Stimulated activated CD8-positive, alpha-beta memory T cell treated with anti-CD3 and anti-CD28 coated beads, Interleukin-2, amount 100 ng/mL, for 1 hour (primary cell): ENCODE measurements around the gene MAU2.

Experiments
- DNase-seq, 2 donors: peaks; one replicate each; pipeline ENCODE4 v3.0.0-alpha.2; 2020; ENCODE audit warnings: low read depth in 2 of 2

MAU2 gene

DNA sequence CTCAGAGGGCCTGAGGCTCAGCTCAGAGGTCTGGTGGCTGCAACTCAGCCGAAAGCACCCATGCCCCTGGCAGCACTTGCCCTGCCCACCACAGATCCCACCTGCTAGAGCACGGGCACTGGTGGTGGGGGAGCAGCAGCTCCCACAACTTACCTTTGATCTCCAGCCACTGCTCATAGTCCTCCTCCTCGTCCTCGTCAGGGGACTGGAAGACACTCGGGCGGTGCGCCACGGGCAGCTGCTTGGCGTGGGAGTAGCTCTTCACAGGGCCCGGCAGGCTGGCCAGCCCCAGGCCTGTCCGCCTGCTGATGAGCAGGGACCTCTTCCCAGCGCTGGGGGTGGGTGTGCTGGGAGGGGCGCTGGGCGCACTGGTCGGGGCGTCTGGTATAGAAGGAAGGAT, 14.9 kb upstream of the MAU2 start:
- no peak for DNase-seq

DNA sequence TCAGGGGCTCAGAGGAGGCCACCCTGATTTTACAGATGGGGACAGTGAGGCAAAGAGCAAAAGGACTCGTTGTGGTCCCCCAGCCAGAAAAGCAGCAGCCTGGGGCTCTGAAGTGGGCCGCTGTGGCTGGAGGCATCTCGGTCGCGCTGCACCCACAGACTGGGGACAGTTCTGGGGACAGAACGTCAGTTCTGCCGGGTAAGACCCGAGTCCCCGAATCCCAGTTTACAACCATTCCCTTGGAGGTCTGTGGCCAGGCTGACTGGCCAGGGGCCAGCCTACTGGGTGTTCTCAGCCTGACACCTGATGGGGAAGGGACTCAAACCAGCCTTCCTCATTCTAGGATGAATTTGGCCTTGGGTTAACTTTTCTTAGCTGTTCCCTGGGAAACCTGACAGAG, 14.4 kb upstream of the MAU2 start:
- DNase-seq, result no peak

DNA sequence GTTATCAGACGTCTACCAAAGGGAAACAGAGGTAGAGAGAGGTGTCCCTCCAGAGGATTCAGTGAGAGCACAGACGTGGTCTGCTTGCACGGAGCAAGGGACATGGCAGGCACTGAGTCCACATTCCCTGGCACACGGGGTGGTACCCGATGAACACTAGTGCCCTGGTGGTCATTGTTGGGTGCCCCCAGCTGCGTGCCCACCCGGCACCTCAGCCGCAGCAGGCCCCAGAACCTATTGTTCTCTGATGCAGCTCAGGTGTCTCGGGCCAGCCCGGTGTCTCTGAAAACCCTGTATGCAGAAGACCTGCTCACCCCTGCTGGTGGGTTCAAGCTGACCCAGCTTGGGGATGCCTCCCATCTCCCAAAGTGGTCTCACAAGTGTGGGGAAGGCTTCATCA, 12.3 kb upstream of the MAU2 start:
- DNase-seq, result no peak

DNA sequence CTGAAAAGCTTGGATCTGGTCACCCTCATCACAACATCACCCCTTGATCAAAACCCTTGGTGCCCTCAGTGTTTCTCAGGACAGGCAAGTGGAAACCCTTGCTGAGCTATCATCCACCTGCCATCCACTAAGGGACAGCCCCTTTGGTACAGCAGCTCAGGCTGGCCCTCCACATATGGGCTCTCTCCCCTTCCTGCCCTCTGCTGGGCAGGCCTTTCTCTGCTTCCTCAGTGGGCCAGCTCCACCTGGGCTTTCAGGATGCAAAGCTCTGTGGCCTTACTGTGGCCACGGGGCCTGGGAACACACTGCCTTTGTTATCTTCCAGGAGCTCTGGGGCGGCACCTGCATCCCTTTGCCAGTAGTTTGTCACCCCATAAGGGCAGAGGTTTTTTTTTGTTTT, 5.2 kb upstream of the MAU2 start:
- DNase-seq, result no peak

DNA sequence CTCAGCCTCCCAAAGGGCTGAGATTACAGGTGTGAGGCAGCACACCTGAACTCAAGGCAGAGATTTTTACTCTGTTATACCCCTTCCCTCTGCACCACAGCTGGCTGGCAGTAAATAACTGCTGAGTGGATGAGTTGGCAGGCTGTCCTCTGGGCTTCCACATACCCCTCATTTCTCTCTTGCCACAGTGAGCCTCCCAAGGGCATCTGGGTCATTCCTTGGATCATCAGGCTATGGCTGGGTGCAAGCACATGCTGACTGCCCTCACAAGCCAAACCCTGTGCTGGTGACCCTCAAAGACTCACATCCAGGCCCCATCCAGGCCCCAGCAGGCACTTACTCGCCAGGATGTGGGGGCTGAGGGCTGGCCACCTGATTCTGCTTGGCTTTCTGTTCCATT, 4.5 kb upstream of the MAU2 start:
- no peak for DNase-seq

DNA sequence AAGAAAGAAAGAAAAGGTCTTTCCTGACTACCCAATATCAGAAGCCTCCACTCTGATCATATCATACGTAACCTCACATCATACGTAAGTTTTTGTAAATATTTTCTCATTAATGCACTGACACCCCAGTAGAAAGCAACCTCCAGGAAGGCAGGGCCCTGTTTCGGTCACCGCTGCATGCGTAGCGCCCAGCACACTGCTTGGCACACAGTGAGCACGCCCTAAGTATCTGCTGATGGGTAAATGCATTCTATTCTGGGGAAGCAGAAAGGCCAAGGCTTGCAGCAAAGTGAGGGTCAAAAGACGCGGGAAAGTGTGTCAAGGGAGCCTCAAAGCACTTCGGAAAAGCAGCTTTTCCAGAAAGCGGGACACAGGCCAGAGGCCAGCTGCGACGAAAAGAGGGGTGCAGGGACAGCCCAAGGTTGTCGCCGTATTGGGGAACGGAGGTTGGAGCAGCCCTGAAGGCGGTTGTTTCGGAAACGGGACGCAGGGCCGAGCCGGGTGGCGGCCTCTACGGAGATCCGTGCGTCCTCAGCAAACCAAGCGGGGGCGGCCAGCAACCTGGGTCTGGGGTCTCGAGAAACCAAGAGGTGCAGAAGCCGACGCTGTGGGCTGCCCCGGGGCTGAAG, 783 bp upstream of the MAU2 start:
- no peak for DNase-seq

DNA sequence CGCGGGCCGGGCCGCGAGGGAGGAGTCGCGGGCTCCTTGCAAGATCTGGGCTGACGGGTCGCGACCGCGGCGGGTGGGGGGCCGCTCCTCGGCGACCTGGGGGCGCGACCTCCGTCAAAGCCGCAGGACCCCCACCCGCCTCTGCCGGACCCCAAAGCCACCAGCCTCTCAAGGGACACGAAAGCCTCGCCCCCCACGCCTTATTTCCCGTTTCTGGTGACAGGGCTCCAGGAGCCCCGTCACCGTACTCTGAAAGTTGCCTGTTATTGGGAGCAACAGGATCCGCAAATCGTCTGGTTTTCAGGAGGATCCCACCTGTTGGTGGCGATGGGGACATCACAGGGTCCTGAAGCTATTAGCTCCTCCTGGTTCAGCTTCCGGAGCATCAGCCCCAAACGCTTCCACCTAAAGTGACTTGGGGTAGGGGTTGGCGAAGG, 530 bp downstream of the MAU2 start:
- DNase-seq, result no peak

DNA sequence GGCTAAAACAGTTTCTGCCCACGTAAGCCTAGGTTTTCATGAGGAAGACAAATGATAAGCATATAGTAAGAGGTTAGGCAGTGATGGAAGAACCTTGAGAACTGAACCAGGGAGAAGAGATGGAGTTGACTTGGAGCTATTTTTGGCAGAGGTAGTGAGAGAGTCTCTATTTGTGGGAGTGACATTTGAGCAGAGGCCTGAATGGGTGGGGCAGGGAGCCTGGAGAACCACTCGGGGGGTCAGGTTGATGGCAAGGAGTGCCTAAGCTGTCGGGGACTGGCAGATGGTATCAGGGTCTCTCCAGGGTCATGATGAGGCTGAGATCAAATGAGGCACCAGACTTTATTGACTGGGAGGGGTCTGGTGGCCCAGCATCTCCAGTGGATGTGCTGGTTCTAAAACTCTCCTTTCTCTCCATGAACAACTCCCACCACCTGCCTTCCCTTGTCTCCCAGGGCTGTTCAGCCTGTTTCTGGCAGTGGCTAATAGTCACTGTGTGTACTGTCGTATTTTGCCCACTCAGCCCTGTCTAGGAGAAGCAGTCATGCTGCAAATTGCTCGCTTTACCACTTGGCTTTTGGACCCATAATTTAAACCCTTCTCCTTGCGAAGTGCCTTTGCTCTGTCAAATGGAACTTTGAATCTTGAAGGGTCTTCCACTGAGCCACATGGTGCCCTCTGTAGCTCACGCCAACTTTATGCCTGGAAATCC, 3.6 kb downstream of the MAU2 start:
- DNase-seq, result no peak

DNA sequence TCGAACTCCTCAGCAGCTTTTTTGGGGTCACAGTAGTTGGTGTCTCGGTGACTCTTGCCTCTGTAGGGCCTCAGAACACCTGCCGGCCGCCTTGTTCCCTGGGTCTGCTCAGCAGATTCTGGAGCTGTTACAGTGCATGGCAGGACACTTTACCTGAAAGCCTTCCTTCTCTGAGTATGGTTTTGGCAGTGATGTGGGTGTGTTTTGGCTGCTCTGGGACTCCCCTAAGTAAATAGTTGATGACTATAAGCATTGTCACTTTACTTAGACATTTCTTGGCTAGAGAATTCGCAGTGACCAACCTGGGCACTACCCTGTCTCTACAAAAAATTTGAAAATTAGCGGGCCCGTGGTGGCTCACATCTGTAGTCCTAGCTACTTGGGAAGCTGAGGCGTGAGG, 7.0 kb downstream of the MAU2 start:
- no peak for DNase-seq

DNA sequence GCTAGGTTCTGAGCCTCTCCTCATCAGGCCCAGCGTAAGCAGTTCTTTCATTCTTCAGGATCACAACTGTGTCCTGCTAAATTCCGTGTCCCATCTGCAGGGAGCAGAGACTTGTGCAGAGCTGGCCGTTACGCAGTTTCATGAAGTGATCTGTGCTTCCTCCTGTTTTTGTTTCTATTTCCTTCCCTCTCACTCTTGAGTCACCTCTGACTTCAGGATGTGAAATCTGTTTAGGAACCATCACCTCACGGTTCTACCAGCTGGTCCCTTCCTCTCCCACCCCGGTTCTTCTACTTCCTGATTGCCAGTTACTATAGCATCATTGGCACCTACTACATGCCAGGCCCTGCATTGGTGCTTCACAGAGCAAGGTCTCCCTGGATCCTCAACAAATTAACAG, 8.5 kb downstream of the MAU2 start:
- no peak for DNase-seq

DNA sequence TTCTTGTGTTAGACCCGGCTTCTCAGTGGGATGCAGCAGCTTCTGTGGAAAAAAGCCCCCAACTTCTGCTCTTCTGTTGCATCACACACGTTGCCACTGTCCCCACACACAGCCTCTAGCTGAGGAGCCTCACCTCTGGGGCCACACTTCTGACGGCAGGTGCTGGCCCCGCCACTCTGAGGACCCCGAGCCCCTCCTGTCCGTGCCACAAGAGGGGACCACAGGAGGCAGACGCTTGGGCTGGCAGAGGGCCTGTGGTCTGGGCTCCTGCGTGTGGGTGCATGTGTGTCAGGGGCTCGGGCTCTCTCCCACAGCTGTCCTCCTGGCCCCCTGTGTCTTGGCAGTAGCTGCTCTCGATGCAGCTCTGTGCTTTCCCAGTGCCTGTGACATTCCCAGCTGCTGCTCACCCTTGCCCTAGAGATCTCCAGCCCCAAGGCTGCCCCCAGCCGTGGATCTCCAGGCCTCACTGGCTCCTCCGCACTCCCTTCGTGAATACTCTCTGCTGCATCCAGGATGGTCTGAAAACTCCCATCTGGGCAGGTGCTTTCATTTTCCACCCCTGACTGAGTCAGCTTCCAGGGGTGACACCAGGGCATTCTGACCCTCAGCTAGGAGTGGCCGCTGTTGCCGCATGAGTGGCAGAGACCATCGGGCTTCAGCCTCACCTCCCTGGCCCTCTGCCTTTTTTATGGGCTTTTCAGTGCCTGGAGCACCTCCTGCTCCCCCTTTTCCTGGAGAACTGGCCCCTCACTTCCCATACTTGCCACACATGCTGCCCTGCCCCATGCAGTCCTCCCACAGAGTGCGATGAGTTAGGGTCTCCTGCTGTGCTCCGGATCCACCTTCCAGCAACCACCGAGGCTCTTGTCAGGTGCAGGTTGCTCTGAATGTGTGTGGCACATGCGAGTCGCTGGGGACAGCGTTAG, 13.7 kb downstream of the MAU2 start:
- DNase-seq, result no peak

DNA sequence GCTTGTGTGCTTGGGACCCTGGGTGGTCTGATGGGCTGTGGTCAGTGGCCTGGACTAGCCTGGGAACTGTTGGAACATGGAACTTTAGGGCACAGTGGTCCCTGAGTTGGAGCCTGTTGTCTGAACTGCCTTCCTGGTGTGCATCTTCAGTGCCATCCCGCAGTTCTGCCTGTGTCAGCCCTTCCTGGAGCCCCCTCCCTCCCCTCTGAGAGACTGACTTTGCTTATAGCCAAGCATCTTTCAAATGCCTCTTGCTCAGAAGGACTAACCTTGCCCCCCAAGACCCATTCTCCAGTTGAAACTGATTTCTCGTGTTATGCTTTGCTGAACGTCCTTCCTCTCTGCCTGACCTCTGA, 14.3 kb downstream of the MAU2 start:
- DNase-seq, result no peak

DNA sequence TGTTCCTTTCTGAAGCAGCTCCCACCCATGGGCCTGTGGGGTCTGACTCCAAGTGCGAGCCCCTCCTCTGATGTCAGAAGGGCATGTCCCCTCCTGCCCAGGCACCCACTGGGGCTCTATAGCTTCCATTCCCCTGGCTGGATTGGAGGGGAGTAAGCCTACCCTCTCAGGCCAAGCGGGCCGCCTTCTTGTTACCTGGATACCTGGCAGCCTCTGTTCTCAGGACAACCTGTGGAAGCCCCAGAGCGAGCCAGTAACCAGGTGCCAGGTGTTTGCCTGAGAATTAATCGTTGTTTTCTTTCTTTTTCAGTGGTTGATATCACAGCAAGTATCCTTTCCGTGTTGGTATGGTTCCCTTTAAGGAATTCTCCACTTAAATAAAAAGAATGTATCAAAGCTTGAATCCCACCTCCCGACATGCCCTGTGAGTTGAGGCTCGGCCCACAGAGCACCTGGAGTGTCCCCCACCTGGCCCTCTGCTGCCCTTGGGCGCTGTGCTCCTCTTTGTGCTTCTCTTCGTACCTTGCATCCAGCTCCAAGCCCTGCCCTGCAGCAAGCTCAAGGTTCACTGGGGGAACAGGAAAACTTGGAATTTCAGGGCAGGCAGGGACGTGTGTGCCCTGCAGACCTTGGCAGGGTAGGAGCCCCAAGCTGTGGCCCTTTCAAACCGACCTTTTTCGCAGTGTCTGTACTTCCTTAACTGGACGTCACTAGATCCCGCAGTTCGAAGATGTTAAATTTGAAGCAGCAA, 15.0 kb downstream of the MAU2 start:
- DNase-seq, result no peak

DNA sequence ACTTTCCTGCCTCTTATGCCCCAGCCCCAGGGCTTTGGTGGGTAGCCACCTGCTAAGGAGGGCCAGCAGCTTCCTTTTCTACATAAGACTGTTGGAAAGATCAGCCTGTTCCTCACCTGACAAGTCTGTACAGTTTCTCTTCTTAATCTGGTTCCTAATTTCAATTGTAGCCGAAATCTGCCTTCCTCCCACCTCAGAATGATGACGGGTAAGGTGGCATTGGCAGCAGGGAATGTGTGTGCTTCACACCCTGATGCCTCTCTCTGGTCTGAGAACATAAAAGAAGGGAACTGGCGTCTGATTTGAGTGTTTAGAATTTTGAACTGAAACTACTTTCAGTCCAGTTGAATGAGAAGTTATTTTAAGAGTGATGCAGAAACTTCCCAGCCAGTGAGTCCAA, 16.0 kb downstream of the MAU2 start:
- DNase-seq, result no peak

DNA sequence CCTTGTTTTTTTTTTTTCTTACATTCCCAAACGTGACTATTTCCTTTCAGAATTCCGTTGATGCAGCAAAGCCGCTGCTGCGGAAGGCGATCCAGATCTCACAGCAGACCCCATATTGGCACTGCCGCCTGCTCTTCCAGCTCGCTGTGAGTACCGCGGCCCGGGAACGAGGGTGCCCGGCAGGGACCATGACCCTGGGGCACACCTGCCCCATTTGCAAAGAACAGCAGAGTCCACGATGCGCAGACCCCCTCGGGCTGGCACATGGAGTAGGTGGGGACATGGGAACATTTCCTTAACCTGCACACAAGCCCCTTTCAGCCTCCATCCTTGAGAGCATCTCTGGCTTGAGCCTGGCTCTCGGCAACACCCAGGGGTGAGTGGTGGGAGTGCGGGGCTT, 16.5 kb downstream of the MAU2 start:
- no peak for DNase-seq

DNA sequence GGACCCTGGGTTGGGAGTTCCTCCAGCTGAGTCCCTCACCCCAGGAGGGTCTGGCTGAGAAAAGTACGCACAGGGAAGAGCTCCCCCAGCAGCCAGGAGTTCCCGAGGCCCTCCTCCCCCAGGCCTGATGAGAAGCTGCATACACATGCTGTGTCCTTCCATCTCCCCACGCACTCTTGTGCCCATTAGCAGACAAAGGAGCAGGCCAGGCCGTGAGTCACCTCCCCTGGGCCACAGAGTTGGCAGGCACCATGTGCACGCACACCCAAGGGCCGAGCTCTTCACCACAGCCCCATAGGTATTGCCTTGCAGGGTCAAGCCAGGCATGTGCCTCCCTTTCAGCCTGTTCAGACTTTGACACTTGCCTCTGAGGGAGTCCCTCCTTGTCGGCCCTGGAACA, 17.5 kb downstream of the MAU2 start:
- DNase-seq, result no peak

DNA sequence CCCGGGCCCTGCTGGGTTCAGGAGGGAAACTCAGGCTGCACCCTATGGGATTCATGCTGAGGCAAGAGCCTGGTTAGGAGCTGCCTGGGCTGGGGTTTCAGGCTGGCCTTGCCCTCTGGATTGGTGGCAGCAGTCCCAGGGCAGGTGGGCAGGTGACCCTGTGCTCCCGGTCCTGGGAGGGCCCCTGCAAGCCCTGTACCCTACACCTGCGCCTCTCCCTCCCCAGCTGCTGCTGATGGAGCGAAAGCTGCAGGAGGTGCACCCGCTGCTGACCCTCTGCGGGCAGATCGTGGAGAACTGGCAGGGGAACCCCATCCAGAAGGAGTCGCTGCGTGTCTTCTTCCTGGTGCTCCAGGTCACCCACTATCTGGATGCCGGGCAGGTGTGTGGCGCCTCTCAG, 20.4 kb downstream of the MAU2 start:
- no peak for DNase-seq

DNA sequence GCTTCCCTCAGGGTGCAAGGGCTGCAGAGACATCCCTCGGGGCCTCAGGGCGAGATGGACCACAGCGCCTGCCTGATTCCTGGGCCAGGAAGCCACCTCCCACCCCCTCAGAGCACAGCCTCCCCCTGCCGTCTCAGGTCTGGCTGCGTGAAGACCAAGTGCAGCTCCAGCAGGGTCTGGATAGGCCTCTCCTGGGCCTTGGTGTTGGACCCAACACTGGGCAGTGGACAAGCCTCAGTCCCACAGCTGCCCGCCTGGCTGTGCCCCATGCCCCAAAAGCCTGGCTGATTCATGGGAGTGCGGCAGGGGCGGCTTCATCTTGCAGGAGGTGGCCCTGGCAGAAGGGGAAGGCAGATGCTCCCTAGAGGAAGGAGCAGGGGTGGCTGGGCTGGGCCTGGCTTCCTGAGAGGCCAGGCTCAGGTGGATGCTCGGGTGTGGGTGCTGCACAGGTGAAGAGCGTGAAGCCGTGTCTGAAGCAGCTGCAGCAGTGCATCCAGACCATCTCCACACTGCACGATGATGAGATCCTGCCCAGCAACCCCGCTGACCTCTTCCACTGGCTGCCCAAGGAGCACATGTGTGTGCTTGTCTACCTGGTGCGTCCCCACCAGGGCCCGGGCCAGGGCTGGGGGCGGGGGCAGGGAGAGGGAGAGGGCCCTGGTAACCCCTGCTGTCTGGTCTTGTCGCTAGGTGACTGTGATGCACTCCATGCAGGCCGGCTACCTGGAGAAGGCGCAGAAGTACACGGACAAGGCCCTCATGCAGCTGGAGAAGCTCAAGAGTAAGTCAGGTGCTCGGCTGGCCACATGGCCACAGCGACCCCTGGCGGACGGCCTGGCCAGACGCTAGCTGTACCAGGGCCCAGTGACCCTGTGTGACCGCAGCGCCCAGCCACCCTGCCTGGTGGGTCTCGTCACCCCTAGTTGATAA, 21.7 kb downstream of the MAU2 start:
- DNase-seq, result no peak

DNA sequence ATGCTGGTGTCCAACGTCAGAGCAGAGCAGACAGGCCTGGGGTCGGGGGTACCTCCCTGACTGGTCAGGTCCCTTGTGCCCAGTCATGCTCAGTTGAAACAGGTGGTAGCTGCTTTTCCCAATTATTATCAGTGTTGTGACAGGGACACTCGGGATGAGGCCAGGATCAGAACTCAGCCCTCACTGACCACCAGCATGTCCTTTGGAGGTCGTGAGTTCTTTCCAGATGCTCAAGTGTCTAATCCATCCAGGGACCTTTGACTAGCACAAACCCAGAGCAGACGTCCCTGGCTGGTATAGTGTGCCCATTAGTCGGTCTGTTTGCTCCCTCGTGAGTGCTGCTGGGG, 22.4 kb downstream of the MAU2 start:
- no peak for DNase-seq

DNA sequence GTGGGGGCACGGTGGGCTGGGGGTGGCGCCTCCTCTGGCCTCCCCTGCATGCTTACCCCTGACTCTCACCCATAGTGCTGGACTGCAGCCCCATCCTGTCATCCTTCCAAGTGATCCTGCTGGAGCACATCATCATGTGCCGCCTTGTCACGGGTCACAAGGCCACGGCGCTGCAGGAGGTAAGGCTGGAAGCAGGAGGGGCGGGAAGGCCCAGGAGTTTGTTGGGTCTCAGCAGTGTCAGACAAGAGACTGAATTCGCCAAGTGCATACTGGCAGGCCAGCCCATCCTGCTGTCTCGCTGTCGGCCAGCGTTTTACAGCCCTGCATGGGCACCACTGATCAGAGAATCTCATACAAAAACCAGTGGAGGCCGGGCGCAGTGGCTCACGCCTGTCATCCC, 23.1 kb downstream of the MAU2 start:
- no peak for DNase-seq

DNA sequence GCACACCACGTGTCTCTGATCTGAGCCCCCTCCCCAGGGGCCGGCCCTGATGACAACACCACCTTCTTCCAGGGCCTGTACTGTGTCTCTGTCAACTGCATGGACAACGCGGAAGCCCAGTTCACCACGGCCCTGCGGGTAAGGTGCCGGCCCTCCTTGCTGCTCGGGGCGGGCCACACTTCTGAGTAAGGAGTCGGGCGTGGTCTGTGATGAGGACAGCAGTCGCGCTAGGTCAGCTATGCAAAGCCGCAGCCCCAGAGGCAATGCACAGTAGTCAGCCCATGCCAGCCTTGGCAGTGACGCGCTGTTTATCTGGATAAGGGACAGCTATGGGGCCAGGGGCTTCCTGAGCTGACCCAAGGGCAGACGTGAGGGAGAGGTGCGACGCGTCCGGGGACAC, 24.6 kb downstream of the MAU2 start:
- no peak for DNase-seq
